ENCODE results near the gene UGT2B10. TPM values are rescaled to one million over a fixed set of nuclear protein-coding genes. Genes with fewer than 3 reads are reported as not detected.

The UGT2B10 gene
- total RNA-seq, 1 experiment from 2014 or later, result 0.27 TPM

GRCh38 chr4:68865188-68865638, 49.4 kb downstream of the UGT2B10 start:
- H2AFZ ChIP-seq (ENCODE audit: low read depth, low read length, poor library complexity, severe bottlenecking), result no peak overlapping the region
- no peaks in the 10 kb centered on the region for H3K79me2 ChIP-seq (ENCODE audit: insufficient read depth, low read length)
- no peaks in the 10 kb centered on the region for H3K36me3 ChIP-seq (ENCODE audit: control insufficient read depth in 1 of 2, insufficient read depth in 2 of 2, low read length in 2 of 2)
- no peak overlapping the region for H3K27ac ChIP-seq (ENCODE audit: low read depth, low read length)
- no peaks in the 10 kb centered on the region for H3K9me2 ChIP-seq (ENCODE audit: insufficient read depth)
- intact Hi-C loops (cut with micrococcal nuclease), result no loop called here
- no peak overlapping the region for H3K9ac ChIP-seq (ENCODE audit: low read length)
- RAD21 ChIA-PET (ENCODE audit: low non-redundant PET in 1 of 2, low total read pairs in 2 of 2, uncharacterized antibody in 2 of 2, unreplicated experiment in 2 of 2), result no interaction called here
- H3K27me3 ChIP-seq (ENCODE audit: insufficient read depth, low read length), result no peaks in the 10 kb centered on the region
- CTCF ChIA-PET, result no interaction called here
- BruUV-seq (replicated peaks), result no TSS peak
- no peak overlapping the region for H3K4me2 ChIP-seq (ENCODE audit: low read length)
- no peaks in the 10 kb centered on the region for H3K4me1 ChIP-seq (ENCODE audit: control insufficient read depth in 1 of 2, insufficient read depth in 2 of 2, low read length in 2 of 2)
- no peaks in the 10 kb centered on the region for H3K9me3 ChIP-seq (ENCODE audit: control insufficient read depth in 1 of 2, insufficient read depth in 1 of 2, low read depth in 1 of 2, low read length in 2 of 2)
- ATAC-seq (no peak), DNase-seq (ENCODE audit: low read depth, low spot score) (no peak)
- no peak for TF ChIP-seq ELF1 (IDR thresholded peaks at IDR 0.05; ENCODE audit: borderline replicate concordance, low read depth)
- TF ChIP-seq ATF3 (IDR thresholded peaks at IDR 0.05), result no peak
- TF ChIP-seq EGR1 (IDR thresholded peaks at IDR 0.05; ENCODE audit: low read depth), result no peak
- no peak overlapping the region for H3K4me3 ChIP-seq (replicated peaks in 1 of 2; ENCODE audit: low read depth in 1 of 2, low read length in 2 of 2)
- no peaks in the 10 kb centered on the region for H4K20me1 ChIP-seq (ENCODE audit: insufficient read depth)
- POLR2A ChIA-PET, result no interaction called here

- Histone ChIP-seq H3K36me3 (ENCODE audit: control insufficient read depth in 1 of 2, insufficient read depth in 2 of 2, low read length in 2 of 2) (no peaks in the 10 kb centered on the region), H3K9me2 (ENCODE audit: insufficient read depth) (no peaks in the 10 kb centered on the region), H3K9me3 (ENCODE audit: control insufficient read depth in 1 of 2, insufficient read depth in 1 of 2, low read depth in 1 of 2, low read length in 2 of 2) (no peaks in the 10 kb centered on the region), H3K4me2 (ENCODE audit: low read length) (no peak overlapping the region), H2AFZ (ENCODE audit: low read depth, low read length, poor library complexity, severe bottlenecking) (no peak overlapping the region), H3K4me3 (replicated peaks in 1 of 2; ENCODE audit: low read depth in 1 of 2, low read length in 2 of 2) (no peak overlapping the region), H3K27me3 (ENCODE audit: insufficient read depth, low read length) (no peaks in the 10 kb centered on the region), H3K9ac (ENCODE audit: low read length) (no peak overlapping the region), H4K20me1 (ENCODE audit: insufficient read depth) (no peaks in the 10 kb centered on the region), H3K4me1 (ENCODE audit: control insufficient read depth in 1 of 2, insufficient read depth in 2 of 2, low read length in 2 of 2) (no peaks in the 10 kb centered on the region), H3K27ac (ENCODE audit: low read depth, low read length) (no peak overlapping the region), H3K79me2 (ENCODE audit: insufficient read depth, low read length) (no peaks in the 10 kb centered on the region)
- TF ChIP-seq FOSL1 (IDR thresholded peaks at IDR 0.05; ENCODE audit: low read depth), result no peak
- no peak for TF ChIP-seq YY1 (IDR thresholded peaks at IDR 0.05; ENCODE audit: extremely low read depth, insufficient replicate concordance, low read depth, low read length)
- TF ChIP-seq SP1 (IDR thresholded peaks at IDR 0.05; ENCODE audit: low read depth), result no peak
- TF ChIP-seq EGR1 (IDR thresholded peaks at IDR 0.05; ENCODE audit: low read depth), result no peak
- no peak for TF ChIP-seq ATF3 (IDR thresholded peaks at IDR 0.05)
- TF ChIP-seq SIN3A (IDR thresholded peaks at IDR 0.05; ENCODE audit: low read depth), result no peak
- TF ChIP-seq CEBPB (IDR thresholded peaks at IDR 0.05; ENCODE audit: low read depth), result no peak
- no peak for TF ChIP-seq POLR2A (IDR thresholded peaks at IDR 0.05; ENCODE audit: borderline replicate concordance, extremely low read depth, insufficient read depth, insufficient read length)
- ChIA-PET RAD21 (ENCODE audit: low non-redundant PET in 1 of 2, low total read pairs in 2 of 2, uncharacterized antibody in 2 of 2, unreplicated experiment in 2 of 2) (no interaction called here), CTCF (no interaction called here), POLR2A (no interaction called here)
- intact Hi-C loops (cut with micrococcal nuclease), result no loop called here
- no TSS peak for BruUV-seq (replicated peaks)
- DNase-seq (ENCODE audit: low read depth, low spot score) (no peak), ATAC-seq (no peak)
These were observed 50.0 kb downstream of the UGT2B10 start for GRCh38 chr4:68865760-68866159.

Data from HCT116 (cell line).